ENCODE measurements around the gene BAAT.
"Not testable (repeated sequence)": the region's sequence is repeated elsewhere in the genome, so short reads cannot be mapped to it uniquely, and the experiment has no call there.

The BAAT gene

GRCh38 chr9:101350285-101350684 lies 34.5 kb downstream of the BAAT start:
- no peaks in the 10 kb centered on the region for H3K9me3 Mint-ChIP-seq
- no peak for ATAC-seq (replicated peaks; ENCODE audit: extremely low read depth, poor library complexity, severe bottlenecking)
- H3K27ac Mint-ChIP-seq (ENCODE audit: low read depth): no peak overlapping the region
- H3K36me3 Mint-ChIP-seq (ENCODE audit: insufficient read depth): no peaks in the 10 kb centered on the region
- peaks cover 27% of the 10 kb centered on the region for H3K27me3 Mint-ChIP-seq
- no peaks in the 10 kb centered on the region for H3K4me1 Mint-ChIP-seq
- DNase-seq (ENCODE audit: low spot score in 2 of 2): no peak
- H3K4me3 Mint-ChIP-seq: no peak overlapping the region

DNA sequence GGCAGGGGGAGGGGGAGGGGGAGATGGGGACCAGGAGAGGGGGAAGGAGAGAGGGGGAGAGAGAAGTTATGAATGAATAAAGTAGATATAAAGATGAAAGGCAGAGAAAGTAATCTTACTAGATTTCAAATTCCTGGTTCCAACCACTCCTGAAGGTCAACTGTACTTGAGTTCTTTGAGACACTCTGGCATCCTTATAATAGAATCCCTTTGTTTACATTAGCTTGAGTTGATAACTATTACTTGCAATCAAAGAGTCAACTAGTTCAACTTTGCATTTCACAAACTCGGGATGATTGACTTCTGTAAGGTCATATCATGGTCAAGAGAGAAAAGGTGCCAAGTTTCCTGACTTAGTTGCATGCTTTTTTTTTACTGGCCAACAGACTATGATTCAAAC lies 42.2 kb downstream of the BAAT start:
- H3K36me3 Mint-ChIP-seq (ENCODE audit: insufficient read depth): no peaks in the 10 kb centered on the region
- no peak overlapping the region for H3K4me3 Mint-ChIP-seq
- DNase-seq (ENCODE audit: low spot score in 2 of 2): no peak
- no peak for ATAC-seq (replicated peaks; ENCODE audit: extremely low read depth, poor library complexity, severe bottlenecking)
- no peaks in the 10 kb centered on the region for H3K4me1 Mint-ChIP-seq
- no peak overlapping the region for H3K27ac Mint-ChIP-seq (ENCODE audit: low read depth)
- H3K27me3 Mint-ChIP-seq: peaks cover 60% of the 10 kb centered on the region
- H3K9me3 Mint-ChIP-seq: no peaks in the 10 kb centered on the region

GRCh38 chr9:101341958-101342357 lies 42.8 kb downstream of the BAAT start:
- Mint-ChIP-seq H3K27me3 (peaks cover 57% of the 10 kb centered on the region), H3K9me3 (no peaks in the 10 kb centered on the region), H3K36me3 (ENCODE audit: insufficient read depth) (no peaks in the 10 kb centered on the region), H3K4me1 (no peaks in the 10 kb centered on the region), H3K4me3 (no peak overlapping the region), H3K27ac (ENCODE audit: low read depth) (no peak overlapping the region)
- no peak for ATAC-seq (replicated peaks; ENCODE audit: extremely low read depth, poor library complexity, severe bottlenecking)
- no peak for DNase-seq (ENCODE audit: low spot score in 2 of 2)

DNA sequence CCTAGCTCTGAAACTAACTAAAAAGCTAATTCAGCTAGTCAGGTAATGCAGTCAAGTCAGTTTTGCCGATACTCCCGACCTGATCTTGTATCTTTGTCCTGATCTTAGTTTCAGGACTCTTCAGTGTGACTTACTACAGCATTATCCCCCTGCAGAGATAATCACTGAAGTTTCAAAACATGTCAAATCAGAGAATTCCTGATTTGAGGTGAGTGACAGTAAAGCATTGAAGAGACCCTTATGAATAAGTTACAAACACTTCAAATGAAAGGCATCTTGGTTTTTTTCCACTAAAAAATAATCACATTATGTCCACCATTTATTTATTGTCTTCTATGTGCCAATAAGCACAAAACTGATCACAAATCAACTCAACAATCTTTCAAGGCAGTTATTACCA lies 47.6 kb downstream of the BAAT start:
- no peak overlapping the region for H3K27ac Mint-ChIP-seq (ENCODE audit: low read depth)

DNA sequence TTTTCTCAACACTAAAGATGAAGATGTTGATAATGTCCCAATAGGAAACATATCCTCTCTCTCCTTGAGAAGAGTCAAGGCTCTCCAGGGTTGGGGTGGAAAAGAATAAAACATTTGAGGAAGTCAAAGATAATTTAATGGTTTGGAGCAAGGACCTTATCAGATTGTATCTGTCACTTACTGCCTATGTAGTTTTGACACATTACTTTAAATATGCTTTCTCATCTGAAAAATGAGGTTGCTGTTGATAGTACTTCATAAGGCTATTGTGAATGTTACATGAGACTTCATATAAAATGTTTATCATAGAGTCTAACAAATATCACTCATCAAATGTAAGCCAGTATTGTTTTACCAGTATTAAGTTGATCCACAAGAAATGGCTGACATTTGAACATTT lies 48.7 kb downstream of the BAAT start:
- ATAC-seq (replicated peaks; ENCODE audit: extremely low read depth, poor library complexity, severe bottlenecking) (no peak), DNase-seq (ENCODE audit: low spot score in 2 of 2) (no peak)
- Mint-ChIP-seq H3K4me3 (no peak overlapping the region), H3K27ac (ENCODE audit: low read depth) (no peak overlapping the region), H3K27me3 (peaks cover 42% of the 10 kb centered on the region), H3K4me1 (no peaks in the 10 kb centered on the region), H3K9me3 (no peaks in the 10 kb centered on the region), H3K36me3 (ENCODE audit: insufficient read depth) (no peaks in the 10 kb centered on the region)

More for the DNA sequence above, 47.6 kb downstream of the BAAT start:
- ATAC-seq (replicated peaks; ENCODE audit: extremely low read depth, poor library complexity, severe bottlenecking): no peak
- Mint-ChIP-seq H3K36me3 (ENCODE audit: insufficient read depth) (no peaks in the 10 kb centered on the region), H3K4me3 (no peak overlapping the region), H3K4me1 (no peaks in the 10 kb centered on the region), H3K27me3 (peaks cover 33% of the 10 kb centered on the region), H3K9me3 (no peaks in the 10 kb centered on the region)
- DNase-seq (ENCODE audit: low spot score in 2 of 2): no peak

- no peak for DNase-seq (ENCODE audit: low spot score in 2 of 2)
- H3K36me3 Mint-ChIP-seq (ENCODE audit: insufficient read depth): no peaks in the 10 kb centered on the region
- H3K27me3 Mint-ChIP-seq: peaks cover 36% of the 10 kb centered on the region
- H3K27ac Mint-ChIP-seq (ENCODE audit: low read depth): no peak overlapping the region
- H3K9me3 Mint-ChIP-seq: no peaks in the 10 kb centered on the region
- no peak for ATAC-seq (replicated peaks; ENCODE audit: extremely low read depth, poor library complexity, severe bottlenecking)
- no peak overlapping the region for H3K4me3 Mint-ChIP-seq
- no peaks in the 10 kb centered on the region for H3K4me1 Mint-ChIP-seq
Measured at GRCh38 chr9:101333926-101334702, 50.7 kb downstream of the BAAT start.

DNA sequence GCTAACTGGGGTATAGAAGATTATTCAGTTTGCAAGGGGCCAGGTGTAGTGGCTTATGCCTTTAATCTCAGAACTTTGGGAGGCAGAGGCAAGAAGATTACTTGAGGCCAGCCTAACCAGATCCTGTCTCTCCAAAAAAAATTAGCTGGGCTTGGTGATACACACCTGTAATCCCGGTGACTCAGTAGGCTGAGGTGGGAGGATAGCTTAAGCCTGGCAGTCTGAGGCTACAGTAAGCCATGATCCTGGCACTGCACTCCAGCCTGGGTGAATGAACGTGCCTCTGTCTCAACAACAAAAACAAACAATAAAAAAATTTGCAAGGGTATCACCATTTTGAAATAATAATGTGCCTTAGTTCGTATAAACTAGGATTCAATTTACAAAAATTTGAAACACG lies 51.3 kb downstream of the BAAT start:
- no peak overlapping the region for H3K27ac Mint-ChIP-seq (ENCODE audit: low read depth)
- ATAC-seq (replicated peaks; ENCODE audit: extremely low read depth, poor library complexity, severe bottlenecking): no peak
- peaks cover 31% of the 10 kb centered on the region for H3K27me3 Mint-ChIP-seq
- H3K4me3 Mint-ChIP-seq: no peak overlapping the region
- DNase-seq (ENCODE audit: low spot score in 2 of 2): no peak
- H3K9me3 Mint-ChIP-seq: peaks cover 3% of the 10 kb centered on the region
- H3K36me3 Mint-ChIP-seq (ENCODE audit: insufficient read depth): no peaks in the 10 kb centered on the region
- no peaks in the 10 kb centered on the region for H3K4me1 Mint-ChIP-seq

DNA sequence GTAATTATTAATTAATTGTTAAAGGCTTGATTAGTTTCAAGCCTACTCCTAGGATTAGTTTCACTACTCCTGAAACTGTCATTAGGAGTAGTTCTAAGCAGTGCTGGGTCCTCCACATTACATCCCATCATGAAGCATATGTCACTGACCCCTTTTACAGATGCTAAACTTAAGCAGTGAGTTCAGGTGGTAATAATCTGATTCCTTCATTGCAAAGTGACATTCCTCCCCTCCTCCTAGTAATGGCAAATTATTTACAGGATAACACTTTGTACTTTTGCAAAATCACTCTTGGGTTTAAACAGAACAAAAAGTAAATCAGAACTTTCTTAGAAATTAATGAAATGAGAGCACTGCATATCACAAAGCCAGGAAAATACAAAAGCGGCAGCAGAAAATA lies 52.4 kb downstream of the BAAT start:
- no peak overlapping the region for H3K27ac Mint-ChIP-seq (ENCODE audit: low read depth)
- peaks cover 35% of the 10 kb centered on the region for H3K27me3 Mint-ChIP-seq
- H3K4me3 Mint-ChIP-seq: no peak overlapping the region
- H3K36me3 Mint-ChIP-seq (ENCODE audit: insufficient read depth): no peaks in the 10 kb centered on the region
- no peaks in the 10 kb centered on the region for H3K4me1 Mint-ChIP-seq
- ATAC-seq (replicated peaks; ENCODE audit: extremely low read depth, poor library complexity, severe bottlenecking): no peak
- H3K9me3 Mint-ChIP-seq: peaks cover 8% of the 10 kb centered on the region
- no peak for DNase-seq (ENCODE audit: low spot score in 2 of 2)

- H3K9me3 Mint-ChIP-seq: peaks cover 12% of the 10 kb centered on the region
- not testable (repeated sequence) for H3K27ac Mint-ChIP-seq (ENCODE audit: low read depth); H3K4me3 Mint-ChIP-seq; H3K4me1 Mint-ChIP-seq; DNase-seq (ENCODE audit: low spot score in 2 of 2); H3K36me3 Mint-ChIP-seq (ENCODE audit: insufficient read depth); ATAC-seq (replicated peaks; ENCODE audit: extremely low read depth, poor library complexity, severe bottlenecking)
- H3K27me3 Mint-ChIP-seq: peaks cover 48% of the 10 kb centered on the region
Measured at GRCh38 chr9:101327422-101327909, 57.3 kb downstream of the BAAT start.

DNA sequence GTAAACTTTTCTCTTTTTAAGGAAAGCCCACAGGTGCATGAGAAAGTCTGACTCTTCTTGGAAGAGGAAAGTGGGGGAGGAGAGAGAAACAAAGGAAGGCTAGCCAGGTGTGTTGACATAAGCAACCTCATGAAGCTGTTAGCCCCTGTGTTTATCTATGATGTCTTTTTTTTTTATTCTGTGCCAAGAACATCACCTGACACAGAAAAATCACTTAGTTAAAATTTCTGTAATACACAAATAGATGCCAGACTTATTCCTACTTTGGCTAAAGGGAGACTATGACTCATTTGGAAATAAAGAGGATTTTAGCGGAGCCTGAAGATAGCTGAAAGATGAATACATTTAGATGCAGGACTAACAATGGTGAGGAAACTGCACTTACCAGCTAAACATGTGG lies 58.3 kb downstream of the BAAT start:
- Mint-ChIP-seq H3K4me3 (no peak overlapping the region), H3K36me3 (ENCODE audit: insufficient read depth) (no peaks in the 10 kb centered on the region), H3K27ac (ENCODE audit: low read depth) (no peak overlapping the region), H3K4me1 (no peaks in the 10 kb centered on the region), H3K27me3 (peaks cover 43% of the 10 kb centered on the region), H3K9me3 (peaks cover 12% of the 10 kb centered on the region)
- DNase-seq (ENCODE audit: low spot score in 2 of 2) (no peak), ATAC-seq (replicated peaks; ENCODE audit: extremely low read depth, poor library complexity, severe bottlenecking) (no peak)

- Mint-ChIP-seq H3K27me3 (peaks cover 43% of the 10 kb centered on the region), H3K36me3 (ENCODE audit: insufficient read depth) (no peaks in the 10 kb centered on the region), H3K27ac (ENCODE audit: low read depth) (no peak overlapping the region), H3K4me1 (no peaks in the 10 kb centered on the region), H3K4me3 (no peak overlapping the region), H3K9me3 (peaks cover 12% of the 10 kb centered on the region)
- DNase-seq (ENCODE audit: low spot score in 2 of 2) (no peak), ATAC-seq (replicated peaks; ENCODE audit: extremely low read depth, poor library complexity, severe bottlenecking) (no peak)
Measured at GRCh38 chr9:101326035-101326434, 58.8 kb downstream of the BAAT start.

DNA sequence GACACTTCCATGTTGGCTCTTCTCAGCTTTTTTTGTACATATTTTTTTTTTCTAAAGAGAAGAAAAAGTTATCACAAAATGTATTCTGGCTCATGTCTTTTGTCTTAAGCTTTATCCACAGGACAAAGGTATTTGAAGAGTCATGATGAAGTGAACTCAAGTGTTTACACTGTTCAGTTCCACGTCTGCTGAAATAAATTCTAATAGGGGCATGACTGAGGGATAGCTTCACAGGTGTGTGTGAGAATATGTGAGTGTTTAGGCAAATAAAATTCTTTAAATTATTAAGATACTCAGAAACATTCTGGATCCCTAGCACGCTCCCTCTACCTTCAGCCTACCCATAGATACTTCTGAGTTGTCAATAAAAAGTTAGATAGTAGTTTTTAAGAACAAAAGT lies 59.8 kb downstream of the BAAT start:
- H3K4me1 Mint-ChIP-seq: no peaks in the 10 kb centered on the region
- H3K36me3 Mint-ChIP-seq (ENCODE audit: insufficient read depth): no peaks in the 10 kb centered on the region
- no peak for DNase-seq (ENCODE audit: low spot score in 2 of 2)
- peaks cover 12% of the 10 kb centered on the region for H3K9me3 Mint-ChIP-seq
- no peak overlapping the region for H3K27ac Mint-ChIP-seq (ENCODE audit: low read depth)
- ATAC-seq (replicated peaks; ENCODE audit: extremely low read depth, poor library complexity, severe bottlenecking): no peak
- no peak overlapping the region for H3K4me3 Mint-ChIP-seq
- peaks cover 39% of the 10 kb centered on the region for H3K27me3 Mint-ChIP-seq

- Mint-ChIP-seq H3K36me3 (ENCODE audit: insufficient read depth) (no peaks in the 10 kb centered on the region), H3K27me3 (peaks cover 35% of the 10 kb centered on the region), H3K4me3 (no peak overlapping the region), H3K4me1 (no peaks in the 10 kb centered on the region), H3K9me3 (peaks cover 12% of the 10 kb centered on the region), H3K27ac (ENCODE audit: low read depth) (no peak overlapping the region)
- ATAC-seq (replicated peaks; ENCODE audit: extremely low read depth, poor library complexity, severe bottlenecking) (no peak), DNase-seq (ENCODE audit: low spot score in 2 of 2) (no peak)
Measured at GRCh38 chr9:101324245-101324804, 60.5 kb downstream of the BAAT start.
